ENCODE measurements around the gene CDC73. TPM values are rescaled to one million over a fixed set of nuclear protein-coding genes. Genes with fewer than 3 reads are reported as not detected.

The CDC73 gene
- total and polyA plus RNA-seq, 10 of the 15 experiments (the other 5 are each of a cell fraction or from before 2014, with no cell fraction given) = 10.6 to 43.4 (median 21.7) TPM

DNA sequence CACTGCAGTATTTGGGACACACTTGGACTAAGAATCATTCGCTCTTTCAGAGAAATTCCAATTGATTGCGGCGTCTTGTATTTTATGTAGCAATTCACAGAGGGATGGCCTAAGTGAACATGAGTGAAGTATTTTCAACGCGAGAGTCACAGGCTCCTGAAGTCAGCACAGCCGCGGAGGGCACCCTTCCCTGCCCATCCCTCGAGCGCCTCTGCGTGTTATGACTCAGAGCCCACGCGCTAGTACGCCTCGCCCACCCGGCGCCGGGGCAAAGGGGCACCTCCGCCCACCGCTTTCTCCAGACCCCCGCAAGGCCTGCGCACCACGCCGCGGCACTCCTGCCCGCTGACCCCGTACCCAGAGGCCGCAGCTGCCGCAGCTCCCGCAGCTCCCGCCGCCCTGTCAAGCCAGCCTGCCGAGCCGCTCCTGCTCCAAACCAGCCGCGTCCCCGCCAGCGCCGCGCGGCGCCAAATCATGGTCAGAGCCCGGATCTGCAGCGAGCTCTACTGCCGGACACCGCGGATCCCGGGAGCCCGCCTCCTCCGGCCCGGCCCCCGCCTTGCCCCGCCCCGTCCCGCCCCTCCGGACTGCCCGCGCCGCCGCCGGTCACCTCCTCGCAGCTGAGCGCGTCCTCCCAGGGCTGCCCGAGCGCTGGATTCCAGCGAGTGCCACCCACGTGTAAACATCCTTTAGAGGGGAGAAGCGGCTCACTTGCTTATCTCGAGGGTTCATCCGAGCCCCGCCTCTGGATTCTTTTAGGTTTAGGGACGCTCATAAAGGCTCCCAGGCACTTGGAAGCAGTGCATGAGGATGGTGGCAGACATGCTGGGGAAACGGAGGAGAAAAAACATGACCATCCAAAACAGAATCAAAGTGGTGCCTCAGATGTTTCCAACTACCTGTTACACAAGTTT, 16.7 kb upstream of the CDC73 start, which contains the start of gene GLRX2 (continued):
- TF ChIP-seq, protein P1, sequence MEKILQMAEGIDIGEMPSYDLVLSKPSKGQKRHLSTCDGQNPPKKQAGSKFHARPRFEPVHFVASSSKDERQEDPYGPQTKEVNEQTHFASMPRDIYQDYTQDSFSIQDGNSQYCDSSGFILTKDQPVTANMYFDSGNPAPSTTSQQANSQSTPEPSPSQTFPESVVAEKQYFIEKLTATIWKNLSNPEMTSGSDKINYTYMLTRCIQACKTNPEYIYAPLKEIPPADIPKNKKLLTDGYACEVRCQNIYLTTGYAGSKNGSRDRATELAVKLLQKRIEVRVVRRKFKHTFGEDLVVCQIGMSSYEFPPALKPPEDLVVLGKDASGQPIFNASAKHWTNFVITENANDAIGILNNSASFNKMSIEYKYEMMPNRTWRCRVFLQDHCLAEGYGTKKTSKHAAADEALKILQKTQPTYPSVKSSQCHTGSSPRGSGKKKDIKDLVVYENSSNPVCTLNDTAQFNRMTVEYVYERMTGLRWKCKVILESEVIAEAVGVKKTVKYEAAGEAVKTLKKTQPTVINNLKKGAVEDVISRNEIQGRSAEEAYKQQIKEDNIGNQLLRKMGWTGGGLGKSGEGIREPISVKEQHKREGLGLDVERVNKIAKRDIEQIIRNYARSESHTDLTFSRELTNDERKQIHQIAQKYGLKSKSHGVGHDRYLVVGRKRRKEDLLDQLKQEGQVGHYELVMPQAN (conservative IDR thresholded peaks at IDR 0.05) = peak; percentile 90
- TF ChIP-seq NR2C2 (IDR thresholded peaks at IDR 0.05; ENCODE audit: borderline replicate concordance, control insufficient read depth, insufficient read length, low read depth) (no peak), RAD21 (IDR thresholded peaks at IDR 0.05; ENCODE audit: insufficient read depth, low read depth, low read length) (peak; percentile 32; the same call in 1 of the 2 replicates), SP1 (IDR thresholded peaks at IDR 0.05; ENCODE audit: low read depth, low read length) (peak; percentile 26), SREBF2 (IDR thresholded peaks at IDR 0.05; ENCODE audit: low read length) (no peak), BACH1 (IDR thresholded peaks at IDR 0.05; ENCODE audit: borderline replicate concordance) (peak; percentile 63; the same call in 1 of the 2 replicates), GATAD2B (conservative IDR thresholded peaks at IDR 0.05; ENCODE audit: low read depth) (peak; percentile 90), RAD51 (IDR thresholded peaks at IDR 0.05) (no peak), ZNF217 (IDR thresholded peaks at IDR 0.05) (0 out of 2 replicates have a peak, but pooled peaks have one; percentile 30), YY1 (IDR thresholded peaks at IDR 0.05; ENCODE audit: low read depth, low read length) (0 out of 2 replicates have a peak, but pooled peaks have one; percentile 15), DPF2 (IDR thresholded peaks at IDR 0.05) (peak; percentile 73), ZNF622 (IDR thresholded peaks at IDR 0.05) (no peak), CHD2 (IDR thresholded peaks at IDR 0.05; ENCODE audit: borderline replicate concordance, low read depth, low read length) (0 out of 2 replicates have a peak, but pooled peaks have one; percentile 18), SMC3 (IDR thresholded peaks at IDR 0.05; ENCODE audit: borderline replicate concordance, low read length) (peak; percentile 4; the same call in 1 of the 2 replicates), LARP7 (IDR thresholded peaks at IDR 0.05) (no peak; the same call in none of the 2 replicates)
- TF ChIP-seq, protein P2, sequence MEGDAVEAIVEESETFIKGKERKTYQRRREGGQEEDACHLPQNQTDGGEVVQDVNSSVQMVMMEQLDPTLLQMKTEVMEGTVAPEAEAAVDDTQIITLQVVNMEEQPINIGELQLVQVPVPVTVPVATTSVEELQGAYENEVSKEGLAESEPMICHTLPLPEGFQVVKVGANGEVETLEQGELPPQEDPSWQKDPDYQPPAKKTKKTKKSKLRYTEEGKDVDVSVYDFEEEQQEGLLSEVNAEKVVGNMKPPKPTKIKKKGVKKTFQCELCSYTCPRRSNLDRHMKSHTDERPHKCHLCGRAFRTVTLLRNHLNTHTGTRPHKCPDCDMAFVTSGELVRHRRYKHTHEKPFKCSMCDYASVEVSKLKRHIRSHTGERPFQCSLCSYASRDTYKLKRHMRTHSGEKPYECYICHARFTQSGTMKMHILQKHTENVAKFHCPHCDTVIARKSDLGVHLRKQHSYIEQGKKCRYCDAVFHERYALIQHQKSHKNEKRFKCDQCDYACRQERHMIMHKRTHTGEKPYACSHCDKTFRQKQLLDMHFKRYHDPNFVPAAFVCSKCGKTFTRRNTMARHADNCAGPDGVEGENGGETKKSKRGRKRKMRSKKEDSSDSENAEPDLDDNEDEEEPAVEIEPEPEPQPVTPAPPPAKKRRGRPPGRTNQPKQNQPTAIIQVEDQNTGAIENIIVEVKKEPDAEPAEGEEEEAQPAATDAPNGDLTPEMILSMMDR (IDR thresholded peaks at IDR 0.05 in 2 of 3, conservative IDR thresholded peaks at IDR 0.05 in 1 of 3; ENCODE audit: control insufficient read depth in 2 of 3, extremely low read depth in 1 of 3, insufficient read depth in 1 of 3, low read depth in 3 of 3, low read length in 3 of 3) = peak in 1 of 3 experiments; percentile 10; a peak in 1 of 6 replicates
- TF ChIP-seq, protein P3, sequence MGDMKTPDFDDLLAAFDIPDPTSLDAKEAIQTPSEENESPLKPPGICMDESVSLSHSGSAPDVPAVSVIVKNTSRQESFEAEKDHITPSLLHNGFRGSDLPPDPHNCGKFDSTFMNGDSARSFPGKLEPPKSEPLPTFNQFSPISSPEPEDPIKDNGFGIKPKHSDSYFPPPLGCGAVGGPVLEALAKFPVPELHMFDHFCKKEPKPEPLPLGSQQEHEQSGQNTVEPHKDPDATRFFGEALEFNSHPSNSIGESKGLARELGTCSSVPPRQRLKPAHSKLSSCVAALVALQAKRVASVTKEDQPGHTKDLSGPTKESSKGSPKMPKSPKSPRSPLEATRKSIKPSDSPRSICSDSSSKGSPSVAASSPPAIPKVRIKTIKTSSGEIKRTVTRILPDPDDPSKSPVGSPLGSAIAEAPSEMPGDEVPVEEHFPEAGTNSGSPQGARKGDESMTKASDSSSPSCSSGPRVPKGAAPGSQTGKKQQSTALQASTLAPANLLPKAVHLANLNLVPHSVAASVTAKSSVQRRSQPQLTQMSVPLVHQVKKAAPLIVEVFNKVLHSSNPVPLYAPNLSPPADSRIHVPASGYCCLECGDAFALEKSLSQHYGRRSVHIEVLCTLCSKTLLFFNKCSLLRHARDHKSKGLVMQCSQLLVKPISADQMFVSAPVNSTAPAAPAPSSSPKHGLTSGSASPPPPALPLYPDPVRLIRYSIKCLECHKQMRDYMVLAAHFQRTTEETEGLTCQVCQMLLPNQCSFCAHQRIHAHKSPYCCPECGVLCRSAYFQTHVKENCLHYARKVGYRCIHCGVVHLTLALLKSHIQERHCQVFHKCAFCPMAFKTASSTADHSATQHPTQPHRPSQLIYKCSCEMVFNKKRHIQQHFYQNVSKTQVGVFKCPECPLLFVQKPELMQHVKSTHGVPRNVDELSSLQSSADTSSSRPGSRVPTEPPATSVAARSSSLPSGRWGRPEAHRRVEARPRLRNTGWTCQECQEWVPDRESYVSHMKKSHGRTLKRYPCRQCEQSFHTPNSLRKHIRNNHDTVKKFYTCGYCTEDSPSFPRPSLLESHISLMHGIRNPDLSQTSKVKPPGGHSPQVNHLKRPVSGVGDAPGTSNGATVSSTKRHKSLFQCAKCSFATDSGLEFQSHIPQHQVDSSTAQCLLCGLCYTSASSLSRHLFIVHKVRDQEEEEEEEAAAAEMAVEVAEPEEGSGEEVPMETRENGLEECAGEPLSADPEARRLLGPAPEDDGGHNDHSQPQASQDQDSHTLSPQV (IDR thresholded peaks at IDR 0.05) = 0 out of 2 replicates have a peak, but pooled peaks have one; percentile 22
- TF ChIP-seq, protein P4, sequence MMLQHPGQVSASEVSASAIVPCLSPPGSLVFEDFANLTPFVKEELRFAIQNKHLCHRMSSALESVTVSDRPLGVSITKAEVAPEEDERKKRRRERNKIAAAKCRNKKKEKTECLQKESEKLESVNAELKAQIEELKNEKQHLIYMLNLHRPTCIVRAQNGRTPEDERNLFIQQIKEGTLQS (IDR thresholded peaks at IDR 0.05; ENCODE audit: borderline replicate concordance, extremely low read depth, low read depth, low read length) = no peak
- TF ChIP-seq, protein P5, sequence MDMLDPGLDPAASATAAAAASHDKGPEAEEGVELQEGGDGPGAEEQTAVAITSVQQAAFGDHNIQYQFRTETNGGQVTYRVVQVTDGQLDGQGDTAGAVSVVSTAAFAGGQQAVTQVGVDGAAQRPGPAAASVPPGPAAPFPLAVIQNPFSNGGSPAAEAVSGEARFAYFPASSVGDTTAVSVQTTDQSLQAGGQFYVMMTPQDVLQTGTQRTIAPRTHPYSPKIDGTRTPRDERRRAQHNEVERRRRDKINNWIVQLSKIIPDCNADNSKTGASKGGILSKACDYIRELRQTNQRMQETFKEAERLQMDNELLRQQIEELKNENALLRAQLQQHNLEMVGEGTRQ (IDR thresholded peaks at IDR 0.05; ENCODE audit: borderline replicate concordance, low read depth, low read length) = no peak
